NOMO-1 (cell line): ENCODE data around the gene KAT2B.
A peak's percentile ranks its signal among the peaks of the same experiment; 100 is the strongest.
"Not testable (repeated sequence)": the region's sequence is repeated elsewhere in the genome, so short reads cannot be mapped to it uniquely, and the experiment has no call there.

Experiments
- DNase-seq, 2 experiments: peaks; one replicate each; lab custom pipeline; 2025; ENCODE audit not compliant: unreplicated experiment in 2 of 2; lab: John Stamatoyannopoulos, UW

Gene KAT2B

GRCh38 chr3:20041197-20041780, 1.0 kb downstream of the KAT2B start:
- peak; percentile 63 to 84 for DNase-seq

GRCh38 chr3:20042331-20042730, 2.1 kb downstream of the KAT2B start:
- DNase-seq = no peak

- DNase-seq = no peak
These were observed 3.1 kb downstream of the KAT2B start for GRCh38 chr3:20043396-20043795.

- no peak for DNase-seq
These were observed 3.6 kb downstream of the KAT2B start for GRCh38 chr3:20043825-20044224.

- not testable (repeated sequence) for DNase-seq
These were observed 4.9 kb downstream of the KAT2B start for GRCh38 chr3:20045141-20045540.

GRCh38 chr3:20046556-20046955, 6.3 kb downstream of the KAT2B start:
- no peak for DNase-seq

- no peak for DNase-seq
These were observed 7.1 kb downstream of the KAT2B start for GRCh38 chr3:20047341-20047779.

GRCh38 chr3:20047976-20048883, 8.0 kb downstream of the KAT2B start:
- peak; percentile 17 to 60 for DNase-seq

GRCh38 chr3:20051123-20051806, 11.0 kb downstream of the KAT2B start:
- DNase-seq = no peak

- DNase-seq = no peak
These were observed 12.6 kb downstream of the KAT2B start for GRCh38 chr3:20052851-20053250.

GRCh38 chr3:20054549-20054987, 14.3 kb downstream of the KAT2B start:
- DNase-seq = peak; percentile 72 to 89

- DNase-seq = no peak
These were observed 15.0 kb downstream of the KAT2B start for GRCh38 chr3:20055020-20055775.

GRCh38 chr3:20055842-20056241, 15.6 kb downstream of the KAT2B start:
- DNase-seq = no peak

- no peak for DNase-seq
These were observed 16.7 kb downstream of the KAT2B start for GRCh38 chr3:20056725-20057611.

GRCh38 chr3:20057612-20058180, 17.4 kb downstream of the KAT2B start:
- DNase-seq = no peak

- DNase-seq = no peak
These were observed 19.7 kb downstream of the KAT2B start for GRCh38 chr3:20059929-20060328.

GRCh38 chr3:20060974-20061685, 20.9 kb downstream of the KAT2B start:
- peak; percentile 71 to 80 for DNase-seq

GRCh38 chr3:20062996-20063395, 22.8 kb downstream of the KAT2B start:
- DNase-seq = no peak

GRCh38 chr3:20064387-20064786, 24.1 kb downstream of the KAT2B start:
- no peak for DNase-seq
